Esophagus muscularis mucosa (tissue), 4 donors: ENCODE measurements around the gene ZNF787. TPM values are rescaled to one million over a fixed set of nuclear protein-coding genes. Genes with fewer than 3 reads are reported as not detected.

Source experiments
- DNase-seq: peaks from one replicate; pipeline ENCODE4 v3.0.0-alpha.2; 2017; ENCODE audit errors: extremely low spot score
- H3K27ac ChIP-seq, 4 donors: fragments of 200-600 bp; sonication (generic); replicated peaks in 1 of 4; 1 replicate in 3 of 4; 2 replicates in 1 of 4; pipeline ENCODE4 v1.5.1; 2016 to 2019; ENCODE audit warnings: mild to moderate bottlenecking in 1 of 4
- H3K27me3 ChIP-seq, 4 donors: fragments of 200-600 bp; sonication (generic); one replicate each; pipeline versions ENCODE4 v1.5.1 to v1.6.0; 2016 to 2019
- H3K36me3 ChIP-seq, 4 donors: fragments of 200-600 bp; sonication (generic); one replicate each; pipeline ENCODE4 v1.5.1; 2016 to 2019
- H3K4me1 ChIP-seq, 4 donors: fragments of 200-600 bp; sonication (generic); one replicate each; pipeline ENCODE4 v1.5.1; 2016 to 2019
- H3K4me3 ChIP-seq, 4 donors: fragments of 200-600 bp; sonication (generic); 1 replicate in 2 of 4; 2 replicates in 2 of 4; pipeline ENCODE4 v1.5.1; 2016 to 2019; ENCODE audit warnings: mild to moderate bottlenecking in 4 of 4, moderate library complexity in 1 of 4
- H3K9me3 ChIP-seq, 4 donors: fragments of 200-600 bp; sonication (generic); 1 replicate in 3 of 4; 2 replicates in 1 of 4; pipeline ENCODE4 v1.5.1; 2016 to 2019
- CTCF ChIP-seq, 3 experiments: fragments of 200-600 bp in 2 of 3; fragments of 450-650 bp in 1 of 3; sonication (generic) in 2 of 3; IDR thresholded peaks; one replicate each; pipeline ENCODE4 v1.5.1; 2017 to 2019; ENCODE audit warnings: antibody characterized with exemption in 3 of 3, mild to moderate bottlenecking in 2 of 3, moderate library complexity in 1 of 3
- EP300 ChIP-seq: sonication (generic); formaldehyde crosslinking; IDR thresholded peaks from one replicate; pipeline ENCODE4 v1.6.1; 2017; ENCODE audit warnings: antibody characterized with exemption
- POLR2A ChIP-seq: fragments of 450-650 bp; IDR thresholded peaks from one replicate; pipeline ENCODE4 v1.6.1; 2017; ENCODE audit warnings: antibody characterized with exemption, moderate library complexity, mild to moderate bottlenecking, low read depth
- POLR2AphosphoS5 ChIP-seq, 2 donors: sonication (generic); formaldehyde crosslinking; IDR thresholded peaks; one replicate each; pipeline ENCODE4 v1.6.1; 2017; ENCODE audit warnings: antibody characterized with exemption in 2 of 2
- WGBS: methylation state at CpG from one replicate; pipeline ENCODE4 v1.1.5; 2018; 5-methylcytosine and 5-hydroxymethylcytosine counted together
- intact Hi-C: fragments of 100-400 bp; cut with DNase I; formaldehyde crosslinking; loops from one replicate; pipeline ENCODE4 v1.15.1; 2023
- total RNA-seq, 4 donors: library from RNA; depleted of rRNA; stranded (reverse); fragments of >200 nt; gene quantifications; one replicate each; pipeline versions ENCODE4 v1.1.0 to v1.2.1, GENCODE V29; 2016

The ZNF787 gene
- total RNA-seq, 4 donors from 2014 or later: 15.0 to 34.2 (median 28.4) TPM

GRCh38 chr19:56133858-56134653 lies 13.0 kb upstream of the ZNF787 start:
- DNase-seq: no peak
- no peak for TF ChIP-seq EP300
- no peak for TF ChIP-seq CTCF (IDR thresholded peaks at IDR 0.05)
- TF ChIP-seq POLR2AphosphoS5 (IDR thresholded peaks at IDR 0.05): no peak
- TF ChIP-seq POLR2A: no peak
- Histone ChIP-seq H3K36me3 (no peaks in the 10 kb centered on the region), H3K4me3 (no peak overlapping the region), H3K9me3 (no peaks in the 10 kb centered on the region), H3K27me3 (no peaks in the 10 kb centered on the region), H3K4me1 (peaks cover 6 to 49% (median 28%) of the 10 kb centered on the region in 4 donors), H3K27ac (peak overlapping the region in 1 of 4 donors; percentile 20)
- WGBS: 81% methylated on average over 14 of the region's 14 CpGs
- intact Hi-C loops: no loop called here

GRCh38 chr19:56132316-56132822 lies 11.3 kb upstream of the ZNF787 start:
- no peaks in the 10 kb centered on the region for H3K36me3 ChIP-seq
- H3K4me1 ChIP-seq: peaks cover 6 to 41% (median 23%) of the 10 kb centered on the region in 4 donors
- no peaks in the 10 kb centered on the region for H3K27me3 ChIP-seq
- H3K9me3 ChIP-seq: no peaks in the 10 kb centered on the region
- DNase-seq: no peak
- intact Hi-C loops: no loop called here
- H3K27ac ChIP-seq: peak overlapping the region; percentile 68 to 83 (median 76)
- peak overlapping the region in 3 of 4 donors; percentile 9 to 24 (median 18) for H3K4me3 ChIP-seq
- WGBS: 29% methylated on average over 11 of the region's 14 CpGs
- TF ChIP-seq POLR2AphosphoS5 (IDR thresholded peaks at IDR 0.05) (peak in 1 of 2 donors; percentile 18), EP300 (no peak)

DNA sequence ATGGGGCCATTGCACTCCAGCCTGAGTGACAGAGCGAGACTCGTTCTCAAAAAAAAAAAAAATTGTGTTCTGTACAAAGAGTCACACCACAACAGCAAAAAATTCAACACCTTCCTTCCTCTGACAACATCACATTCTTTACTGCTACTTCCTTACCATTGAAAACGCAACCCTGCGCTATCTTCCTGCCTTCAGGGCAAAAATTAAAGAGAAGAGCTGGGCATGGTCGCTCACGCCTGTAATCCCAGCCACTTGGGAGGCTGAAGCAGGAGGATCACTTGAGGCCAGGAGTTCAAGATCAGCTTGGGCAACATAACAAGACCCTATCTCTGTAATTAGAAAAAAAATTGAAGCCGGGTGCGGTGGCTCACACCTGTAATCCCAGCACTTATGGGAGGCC lies 10.6 kb upstream of the ZNF787 start:
- 86% methylated on average over 8 of the region's 8 CpGs for WGBS
- TF ChIP-seq EP300 (no peak), POLR2AphosphoS5 (IDR thresholded peaks at IDR 0.05) (no peak), CTCF (IDR thresholded peaks at IDR 0.05) (no peak), POLR2A (no peak)
- Histone ChIP-seq H3K4me3 (no peak overlapping the region), H3K27me3 (no peaks in the 10 kb centered on the region), H3K4me1 (peaks cover 6 to 34% (median 22%) of the 10 kb centered on the region in 4 donors), H3K27ac (peak overlapping the region; percentile 68 to 83 (median 76)), H3K9me3 (no peaks in the 10 kb centered on the region), H3K36me3 (no peaks in the 10 kb centered on the region)
- intact Hi-C loops: no loop called here
- DNase-seq: no peak

- no peaks in the 10 kb centered on the region for H3K9me3 ChIP-seq
- TF ChIP-seq POLR2AphosphoS5 (IDR thresholded peaks at IDR 0.05): no peak
- no peak for TF ChIP-seq POLR2A
- no peak for TF ChIP-seq CTCF (IDR thresholded peaks at IDR 0.05)
- TF ChIP-seq EP300: no peak
- H3K36me3 ChIP-seq: no peaks in the 10 kb centered on the region
- H3K4me1 ChIP-seq: peaks cover 6 to 27% (median 22%) of the 10 kb centered on the region in 4 donors
- DNase-seq: no peak
- no peak overlapping the region for H3K4me3 ChIP-seq
- 81% methylated on average over 7 of the region's 7 CpGs for WGBS
- H3K27me3 ChIP-seq: no peaks in the 10 kb centered on the region
- no peak overlapping the region for H3K27ac ChIP-seq
- intact Hi-C loops: no loop called here
These were observed 8.9 kb upstream of the ZNF787 start for GRCh38 chr19:56130006-56130405.

DNA sequence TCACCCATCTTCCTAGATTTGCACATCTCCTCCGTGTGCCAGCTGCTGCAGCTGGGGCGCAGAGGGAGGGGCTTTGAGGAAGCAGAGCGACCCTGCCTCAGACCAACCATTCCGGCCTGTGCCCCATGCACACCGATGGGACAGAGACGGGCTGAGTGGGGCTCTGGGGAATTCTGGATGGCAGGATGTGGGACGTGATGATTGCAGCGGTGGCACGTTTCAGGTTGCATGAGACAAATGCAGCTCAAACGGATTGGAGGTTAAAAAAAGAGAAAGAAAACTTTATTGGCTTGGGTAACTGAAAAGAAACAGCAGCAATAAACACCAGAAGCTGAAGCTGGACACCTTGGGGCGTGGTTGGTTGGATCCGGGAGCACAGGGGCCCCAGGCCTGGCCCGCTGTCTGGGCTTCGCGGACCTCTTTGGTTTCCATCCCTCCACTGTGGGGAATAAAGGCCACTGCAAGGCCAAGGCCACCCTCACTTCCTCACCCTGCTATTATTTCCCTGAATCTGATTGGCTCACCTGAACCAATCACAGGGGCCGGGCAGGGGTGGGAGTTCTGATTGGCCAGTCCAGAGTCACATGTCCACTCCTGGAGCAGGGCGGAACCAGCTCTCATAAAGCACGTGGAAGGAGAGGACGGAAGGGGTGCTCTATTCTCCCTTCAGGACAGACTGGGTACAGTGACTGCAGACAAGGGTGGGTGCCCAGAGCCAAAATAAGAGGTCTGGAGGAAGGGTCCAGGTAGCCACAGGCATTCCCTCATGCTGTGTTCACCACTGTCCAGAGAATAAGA lies 6.1 kb upstream of the ZNF787 start:
- Histone ChIP-seq H3K36me3 (no peaks in the 10 kb centered on the region), H3K4me3 (no peak overlapping the region), H3K27ac (no peak overlapping the region), H3K4me1 (peaks cover 1 to 12% (median 10%) of the 10 kb centered on the region in 4 donors), H3K27me3 (no peaks in the 10 kb centered on the region), H3K9me3 (no peaks in the 10 kb centered on the region)
- no peak for TF ChIP-seq POLR2AphosphoS5 (IDR thresholded peaks at IDR 0.05)
- TF ChIP-seq POLR2A: no peak
- TF ChIP-seq CTCF (IDR thresholded peaks at IDR 0.05): no peak
- TF ChIP-seq EP300: no peak
- 87% methylated on average over 18 of the region's 19 CpGs for WGBS
- intact Hi-C loops: no loop called here
- no peak for DNase-seq
